Vagina (tissue), 2 donors: ENCODE data around the gene NR1H4.

Experiments used
- CTCF ChIP-seq, 3 experiments: fragments of 450-650 bp in 2 of 3; fragments of 200-600 bp in 1 of 3; sonication (generic) in 1 of 3; IDR thresholded peaks; one replicate each; pipeline ENCODE4 v1.5.1; 2017 to 2019; ENCODE audit warnings: antibody characterized with exemption in 3 of 3, mild to moderate bottlenecking in 2 of 3, moderate library complexity in 2 of 3
- POLR2A ChIP-seq, 2 donors: fragments of 450-650 bp; IDR thresholded peaks; one replicate each; pipeline ENCODE4 v1.6.1; 2017; ENCODE audit warnings: antibody characterized with exemption in 2 of 2, mild to moderate bottlenecking in 2 of 2, moderate library complexity in 2 of 2
- POLR2AphosphoS5 ChIP-seq, 2 donors: sonication (generic); formaldehyde crosslinking; IDR thresholded peaks; one replicate each; pipeline ENCODE4 v1.9.0; 2017; ENCODE audit warnings: antibody characterized with exemption in 2 of 2, mild to moderate bottlenecking in 2 of 2, low read depth in 1 of 2; ENCODE audit not compliant: insufficient read depth in 1 of 2

DNA sequence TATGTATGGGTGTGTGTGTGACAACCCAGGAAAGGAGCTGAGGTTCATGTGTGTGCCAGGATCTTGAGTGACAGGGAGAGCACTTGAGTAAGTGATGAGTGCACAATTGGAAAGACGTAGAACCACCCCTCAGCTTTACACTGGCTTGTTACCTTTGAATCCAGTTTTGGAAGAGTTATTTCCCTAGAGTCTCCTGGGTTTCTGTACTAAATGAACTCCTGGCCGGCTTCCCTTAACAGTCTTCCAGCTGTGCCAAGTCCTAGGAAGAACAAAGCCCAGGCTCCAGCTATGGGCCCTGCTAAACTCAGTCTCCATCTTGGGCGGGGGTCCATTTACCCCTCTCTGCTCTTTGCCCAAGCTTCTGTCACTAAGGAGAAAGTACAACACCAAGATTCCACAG, 19.7 kb upstream of the NR1H4 start:
- TF ChIP-seq CTCF (IDR thresholded peaks at IDR 0.05), result no peak
- no peak for TF ChIP-seq POLR2AphosphoS5 (IDR thresholded peaks at IDR 0.05; ENCODE audit: insufficient read depth in 1 of 2, low read depth in 1 of 2)
- no peak for TF ChIP-seq POLR2A (IDR thresholded peaks at IDR 0.05)
